IPS-20b (cell line): Measurements from ENCODE around the gene RCC1.
A peak's percentile ranks its signal among the peaks of the same experiment; 100 is the strongest.
"Not testable (repeated sequence)": the region's sequence is repeated elsewhere in the genome, so short reads cannot be mapped to it uniquely, and the experiment has no call there.

Experiments
- H3K27ac ChIP-seq: one replicate; pipeline ENCODE4 v1.5.1; 2013; ENCODE audit warnings: low read length
- H3K27me3 ChIP-seq: 2 replicates; pipeline ENCODE4 v1.6.1; 2013; ENCODE audit warnings: mild to moderate bottlenecking, low read length, inconsistent platforms; ENCODE audit not compliant: insufficient read depth
- H3K36me3 ChIP-seq: 2 replicates; pipeline ENCODE4 v1.6.1; 2013; ENCODE audit warnings: low read depth, mild to moderate bottlenecking, inconsistent platforms, low read length, moderate library complexity; ENCODE audit not compliant: insufficient read depth
- H3K4me1 ChIP-seq: 2 replicates; pipeline ENCODE4 v1.6.1; 2013; ENCODE audit warnings: mild to moderate bottlenecking, control low read depth, inconsistent platforms, low read length, moderate library complexity; ENCODE audit not compliant: insufficient read depth
- H3K4me3 ChIP-seq: 2 replicates; pipeline ENCODE4 v1.5.1; 2013; ENCODE audit warnings: mild to moderate bottlenecking, low read length, inconsistent platforms
- H3K9ac ChIP-seq: 2 replicates; pipeline ENCODE4 v1.6.1; 2013; ENCODE audit warnings: low read depth, mild to moderate bottlenecking, inconsistent platforms, low read length, moderate library complexity
- H3K9me3 ChIP-seq: 2 replicates; pipeline ENCODE4 v1.6.1; 2013; ENCODE audit warnings: mild to moderate bottlenecking, low read depth, low read length, inconsistent platforms; ENCODE audit not compliant: insufficient read depth

The RCC1 gene

DNA sequence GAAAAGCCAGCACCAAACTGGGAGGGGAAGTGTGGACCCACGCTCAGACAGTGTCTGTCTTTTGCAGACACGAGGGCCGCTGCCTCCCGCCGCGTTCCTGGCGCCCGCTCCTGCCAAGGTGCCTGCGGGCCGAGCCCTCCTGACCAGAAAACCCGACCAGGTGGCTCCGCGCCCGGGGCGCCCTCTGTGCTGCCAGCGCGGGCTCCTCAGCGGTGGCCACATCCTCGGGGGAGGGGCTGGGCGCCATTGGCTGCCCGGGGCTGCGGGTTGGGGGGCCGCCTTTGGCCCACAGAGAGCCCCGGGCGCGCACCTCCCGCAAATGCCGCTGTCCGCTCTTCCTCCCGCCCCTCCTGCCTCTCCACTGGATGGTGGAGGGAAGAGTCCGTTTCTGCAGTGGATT, 24.6 kb downstream of the RCC1 start:
- H3K9ac ChIP-seq, result no peak overlapping the region
- H3K4me3 ChIP-seq, result no peak overlapping the region
- H3K36me3 ChIP-seq, result peaks cover 58% of the 10 kb centered on the region
- no peaks in the 10 kb centered on the region for H3K27me3 ChIP-seq
- H3K9me3 ChIP-seq, result no peaks in the 10 kb centered on the region
- H3K4me1 ChIP-seq, result no peaks in the 10 kb centered on the region
- H3K27ac ChIP-seq, result no peak overlapping the region

GRCh38 chr1:28534671-28535070, 28.8 kb downstream of the RCC1 start:
- no peaks in the 10 kb centered on the region for H3K9me3 ChIP-seq
- H3K4me1 ChIP-seq, result no peaks in the 10 kb centered on the region
- H3K4me3 ChIP-seq, result no peak overlapping the region
- no peaks in the 10 kb centered on the region for H3K27me3 ChIP-seq
- no peak overlapping the region for H3K9ac ChIP-seq
- H3K27ac ChIP-seq, result no peak overlapping the region
- peaks cover 80% of the 10 kb centered on the region for H3K36me3 ChIP-seq

DNA sequence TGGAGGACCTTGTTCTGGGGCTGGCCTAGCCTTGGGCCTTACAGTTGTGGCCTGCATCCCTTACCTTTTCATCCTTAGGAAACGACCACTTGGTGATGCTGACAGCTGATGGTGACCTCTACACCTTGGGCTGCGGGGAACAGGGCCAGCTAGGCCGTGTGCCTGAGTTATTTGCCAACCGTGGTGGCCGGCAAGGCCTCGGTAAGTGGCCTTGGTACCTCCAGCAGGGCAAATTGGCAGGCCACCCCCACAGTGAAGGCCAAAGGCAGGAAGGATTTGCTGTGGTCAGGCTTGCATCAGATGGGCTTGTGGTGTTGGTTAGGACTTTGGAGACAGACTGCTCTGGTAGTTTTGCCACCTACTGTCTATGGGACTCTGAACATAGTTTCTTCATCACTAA, 29.3 kb downstream of the RCC1 start:
- no peaks in the 10 kb centered on the region for H3K27me3 ChIP-seq
- H3K9ac ChIP-seq, result no peak overlapping the region
- H3K9me3 ChIP-seq, result no peaks in the 10 kb centered on the region
- peaks cover 75% of the 10 kb centered on the region for H3K36me3 ChIP-seq
- no peaks in the 10 kb centered on the region for H3K4me1 ChIP-seq
- H3K27ac ChIP-seq, result no peak overlapping the region
- no peak overlapping the region for H3K4me3 ChIP-seq

- Histone ChIP-seq H3K27ac (no peak overlapping the region), H3K9ac (no peak overlapping the region), H3K4me1 (no peaks in the 10 kb centered on the region), H3K36me3 (peaks cover 52% of the 10 kb centered on the region), H3K4me3 (no peak overlapping the region), H3K27me3 (no peaks in the 10 kb centered on the region), H3K9me3 (no peaks in the 10 kb centered on the region)
Measured at GRCh38 chr1:28537457-28538199, 31.8 kb downstream of the RCC1 start.

GRCh38 chr1:28538286-28538685, 32.4 kb downstream of the RCC1 start:
- H3K4me1 ChIP-seq, result no peaks in the 10 kb centered on the region
- no peak overlapping the region for H3K27ac ChIP-seq
- no peak overlapping the region for H3K4me3 ChIP-seq
- no peaks in the 10 kb centered on the region for H3K27me3 ChIP-seq
- H3K9me3 ChIP-seq, result no peaks in the 10 kb centered on the region
- no peak overlapping the region for H3K9ac ChIP-seq
- peaks cover 50% of the 10 kb centered on the region for H3K36me3 ChIP-seq

GRCh38 chr1:28540651-28541050, 34.8 kb downstream of the RCC1 start:
- H3K9me3 ChIP-seq, result no peaks in the 10 kb centered on the region

DNA sequence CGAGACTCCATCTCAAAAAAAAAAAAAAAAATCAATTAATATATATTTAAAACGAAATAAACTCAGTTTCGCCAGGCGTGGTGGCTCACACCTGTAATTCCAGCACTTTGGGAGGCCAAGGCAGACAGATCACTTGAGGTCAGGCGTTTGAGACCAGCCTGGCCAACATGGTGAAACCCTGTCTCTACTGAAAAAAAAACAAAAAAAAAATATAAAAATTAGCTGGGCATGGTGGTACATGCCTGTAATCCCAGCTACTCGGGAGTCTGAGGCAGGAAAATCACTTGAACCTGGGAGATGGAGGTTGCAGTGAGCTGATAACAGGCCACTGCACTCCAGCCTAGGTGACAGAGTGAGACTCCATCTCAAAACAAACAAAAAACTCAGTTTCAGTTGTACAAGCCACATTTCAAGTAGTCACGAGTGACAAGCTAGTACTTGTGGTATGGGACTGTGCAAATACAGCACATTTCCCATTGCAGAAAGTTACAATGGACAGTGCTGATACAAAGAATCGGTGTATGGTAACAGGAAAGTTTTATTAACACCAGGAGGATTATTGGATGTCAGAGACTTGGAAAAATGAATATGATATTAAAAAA, 35.7 kb downstream of the RCC1 start:
- H3K4me3 ChIP-seq, H3K9ac ChIP-seq, H3K4me1 ChIP-seq, H3K27ac ChIP-seq, H3K27me3 ChIP-seq, H3K9me3 ChIP-seq: not testable (repeated sequence)
- H3K36me3 ChIP-seq, result peaks cover 28% of the 10 kb centered on the region

More at GRCh38 chr1:28540651-28541050, 34.8 kb downstream of the RCC1 start:
- peaks cover 37% of the 10 kb centered on the region for H3K36me3 ChIP-seq
- H3K4me1 ChIP-seq, result no peaks in the 10 kb centered on the region
- H3K27ac ChIP-seq, result no peak overlapping the region
- H3K4me3 ChIP-seq, result no peak overlapping the region
- H3K27me3 ChIP-seq, result no peaks in the 10 kb centered on the region
- no peak overlapping the region for H3K9ac ChIP-seq

DNA sequence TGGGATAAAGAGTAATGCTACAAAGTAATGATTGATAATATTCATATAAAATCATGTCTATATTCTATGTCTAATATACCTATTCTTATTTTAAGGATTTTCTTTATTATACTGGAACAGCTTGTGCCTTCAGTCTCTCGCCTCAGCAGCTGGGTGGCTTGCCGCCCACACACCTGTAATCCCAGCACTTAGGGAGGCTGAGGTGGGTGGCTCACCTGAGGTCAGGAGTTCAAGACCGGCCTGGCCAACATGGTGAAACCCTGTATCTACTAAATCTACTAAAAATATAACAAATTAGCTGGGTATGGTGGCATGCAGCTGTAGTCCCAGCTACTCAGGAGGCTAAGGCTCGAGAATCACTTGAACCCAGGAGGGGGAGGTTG, 39.4 kb downstream of the RCC1 start:
- Histone ChIP-seq H3K9ac (no peak overlapping the region), H3K9me3 (no peaks in the 10 kb centered on the region), H3K27ac (no peak overlapping the region), H3K4me3 (no peak overlapping the region), H3K27me3 (no peaks in the 10 kb centered on the region), H3K36me3 (no peaks in the 10 kb centered on the region), H3K4me1 (no peaks in the 10 kb centered on the region)

GRCh38 chr1:28548318-28548717, 42.5 kb downstream of the RCC1 start:
- Histone ChIP-seq H3K4me3 (no peak overlapping the region), H3K9me3 (no peaks in the 10 kb centered on the region), H3K27me3 (no peaks in the 10 kb centered on the region), H3K9ac (no peak overlapping the region), H3K36me3 (no peaks in the 10 kb centered on the region), H3K4me1 (no peaks in the 10 kb centered on the region), H3K27ac (no peak overlapping the region)

- Histone ChIP-seq H3K27ac (no peak overlapping the region), H3K36me3 (peaks cover 17% of the 10 kb centered on the region; the same call in 1 of the 2 replicates), H3K4me1 (no peaks in the 10 kb centered on the region), H3K9me3 (no peaks in the 10 kb centered on the region), H3K4me3 (no peak overlapping the region), H3K9ac (no peak overlapping the region), H3K27me3 (no peaks in the 10 kb centered on the region)
Measured at GRCh38 chr1:28551381-28551780, 45.5 kb downstream of the RCC1 start.

DNA sequence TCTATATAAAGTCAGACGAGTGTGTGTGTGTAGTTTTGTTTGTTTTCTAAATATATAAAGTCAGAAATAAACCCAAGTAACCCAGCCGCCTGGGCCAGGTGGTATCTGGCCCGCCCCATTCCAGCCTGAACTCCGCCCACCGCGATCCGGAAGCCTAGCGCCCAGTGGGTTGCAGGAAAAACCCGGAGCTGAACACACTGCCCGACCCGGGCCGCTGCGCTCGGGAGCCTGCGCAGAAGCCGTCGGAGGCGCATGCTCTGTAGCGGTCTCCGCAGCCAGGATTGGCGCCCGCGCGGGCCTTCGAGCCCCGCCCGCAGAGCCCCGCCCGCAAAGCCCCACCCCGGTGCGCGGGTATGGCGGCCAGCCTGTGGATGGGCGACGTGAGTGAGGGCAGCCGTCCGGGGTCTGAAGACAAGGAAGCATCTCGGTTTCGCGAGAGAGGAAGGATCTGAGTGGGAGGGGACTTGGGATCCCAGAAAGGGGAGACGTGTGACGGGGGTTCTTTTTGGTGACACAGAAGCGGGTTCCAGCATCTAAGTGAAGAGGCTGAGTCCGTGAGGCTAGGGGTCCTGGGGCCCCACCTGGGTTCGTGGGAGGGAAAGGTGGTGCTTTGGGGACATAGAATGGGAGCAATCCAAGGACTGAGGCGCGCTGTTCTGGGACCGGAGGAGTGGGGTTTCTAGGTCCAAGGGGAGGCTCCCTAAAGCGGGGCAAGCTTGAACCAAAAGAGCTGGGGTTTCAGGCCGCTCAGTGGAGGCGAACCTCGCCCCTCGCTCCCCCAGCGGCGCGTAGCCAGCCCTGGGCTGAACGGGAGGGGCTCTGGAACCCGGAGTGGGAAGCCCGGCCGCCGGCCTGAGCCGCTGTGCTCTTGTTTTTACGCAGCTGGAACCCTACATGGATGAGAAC, 47.2 kb downstream of the RCC1 start, which contains the start of gene TRNAU1AP:
Gene TRNAU1AP (plus strand): TSS at position 328 of the 906 bp plus-strand sequence. CDS start 26 bp downstream, at position 354.
- H3K4me1 ChIP-seq, result no peaks in the 10 kb centered on the region
- H3K36me3 ChIP-seq, result peaks cover 28% of the 10 kb centered on the region
- H3K27me3 ChIP-seq, result no peaks in the 10 kb centered on the region
- peak within 1 kb of the TSS; percentile 91 for H3K9ac ChIP-seq
- no peaks in the 10 kb centered on the region for H3K9me3 ChIP-seq
- peak within 1 kb of the TSS; percentile 97 for H3K4me3 ChIP-seq
- H3K27ac ChIP-seq, result peak within 1 kb of the TSS; percentile 83
